K562 (cell line): ENCODE measurements around the gene PMIS2. TPM values are rescaled to one million over a fixed set of nuclear protein-coding genes. Genes with fewer than 3 reads are reported as not detected.

ENCODE experiments used
- C11orf30 ChIP-seq: fragments of 450-650 bp; IDR thresholded peaks from 2 replicates; pipeline ENCODE4 v1.6.1; 2016; ENCODE audit warnings: low read depth, mild to moderate bottlenecking
- CREM ChIP-seq: IDR thresholded peaks from 2 replicates; pipeline ENCODE4 v1.6.1; 2014; ENCODE audit warnings: antibody characterized with exemption, low read depth
- EHMT2 ChIP-seq: fragments of 450-650 bp; IDR thresholded peaks from 2 replicates; pipeline ENCODE4 v1.6.1; 2018; ENCODE audit warnings: antibody characterized with exemption
- ESRRA ChIP-seq: fragments of 450-650 bp; IDR thresholded peaks from 2 replicates; pipeline ENCODE4 v1.6.1; 2014; ENCODE audit warnings: low read depth, mild to moderate bottlenecking, moderate library complexity, borderline replicate concordance
- GABPB1 ChIP-seq: sonication (generic); formaldehyde crosslinking; IDR thresholded peaks from 2 replicates; pipeline ENCODE4 v1.8.0; 2022; ENCODE audit warnings: mild to moderate bottlenecking, missing genetic modification reagents
- KDM4B ChIP-seq, 2 experiments: fragments of 450-650 bp in 1 of 2; sonication (generic) in 1 of 2; IDR thresholded peaks; 2 replicates each; pipeline ENCODE4 v1.6.1; 2016 to 2017; ENCODE audit warnings: borderline replicate concordance in 2 of 2, antibody characterized with exemption in 1 of 2, low read depth in 1 of 2, mild to moderate bottlenecking in 1 of 2
- L3MBTL2 ChIP-seq: fragments of 450-650 bp; IDR thresholded peaks from 2 replicates; pipeline ENCODE4 v1.6.1; 2016; ENCODE audit warnings: mild to moderate bottlenecking, moderate library complexity
- MTA3 ChIP-seq: fragments of 450-650 bp; formaldehyde crosslinking; IDR thresholded peaks from 2 replicates; pipeline ENCODE4 v1.6.1; 2017; ENCODE audit warnings: mild to moderate bottlenecking, borderline replicate concordance
- NFIC ChIP-seq: fragments of 450-650 bp; IDR thresholded peaks from 2 replicates; pipeline ENCODE4 v1.6.1; 2017; ENCODE audit warnings: mild to moderate bottlenecking, inconsistent platforms
- NFRKB ChIP-seq: fragments of 450-650 bp; IDR thresholded peaks from 2 replicates; pipeline ENCODE4 v1.6.1; 2016; ENCODE audit warnings: low read depth
- NRF1 ChIP-seq, 2 experiments: fragments of 450-650 bp; IDR thresholded peaks in 1 of 2; conservative IDR thresholded peaks in 1 of 2; 2 replicates each; pipeline ENCODE4 v1.6.1; 2014; ENCODE audit warnings: mild to moderate bottlenecking in 2 of 2
- POLR2B ChIP-seq: fragments of 450-650 bp; IDR thresholded peaks from 2 replicates; pipeline ENCODE4 v1.6.1; 2018; ENCODE audit warnings: low read depth; ENCODE audit not compliant: partially characterized antibody
- PTRF ChIP-seq: fragments of 450-650 bp; IDR thresholded peaks from 2 replicates; pipeline ENCODE4 v1.6.1; 2016; ENCODE audit warnings: mild to moderate bottlenecking, missing genetic modification characterization, missing compliant biosample characterization
- RBM17 ChIP-seq: fragments of 200-400 bp; formaldehyde crosslinking; IDR thresholded peaks from 2 replicates; pipeline ENCODE4 v1.6.1; 2017; ENCODE audit warnings: low read depth, mild to moderate bottlenecking, low read length, borderline replicate concordance
- SAP30 ChIP-seq: fragments of 200-600 bp; sonication (generic); IDR thresholded peaks from 2 replicates; pipeline ENCODE4 v1.6.1; 2012; ENCODE audit warnings: borderline replicate concordance, low read depth, mild to moderate bottlenecking, moderate library complexity, low read length, control low read depth, inconsistent platforms; ENCODE audit not compliant: insufficient read depth, poor library complexity, severe bottlenecking
- SUPT5H ChIP-seq: fragments of 450-650 bp; IDR thresholded peaks from 2 replicates; pipeline ENCODE4 v1.6.1; 2016
- ZKSCAN1 ChIP-seq: fragments of 150-350 bp; IDR thresholded peaks from 2 replicates; pipeline ENCODE4 v1.6.1; 2016; ENCODE audit warnings: low read depth, low read length
- polyA plus RNA-seq, 8 experiments: library from polyadenylated mRNA; depleted of rRNA in 4 of 8; stranded (reverse) in 5 of 8; unstranded in 3 of 8; fragments of >200 nt; fragmentation: Nextera tagmentation in 2 of 8; fragmentation: Illumina TruSeq in 1 of 8; extraction: Ambion mirVana in 2 of 8; extraction: Trizol in 1 of 8; gene quantifications; 2 replicates each; pipeline versions ENCODE4 v1.2.1 to v1.2.3, GENCODE V29; 2011 to 2014; ENCODE audit warnings: inconsistent platforms in 1 of 8, missing spikeins in 1 of 8
- total RNA-seq, 7 experiments: library from RNA; depleted of rRNA in 6 of 7; stranded (reverse); fragments of >200 nt in 6 of 7; fragmentation: Illumina TruSeq in 2 of 7; extraction: Trizol in 2 of 7; gene quantifications; 2 replicates each; pipeline versions ENCODE4 v1.2.1 to v1.2.3, GENCODE V29; 2011 to 2021; ENCODE audit warnings: low replicate concordance in 1 of 7
- TF ChIP-seq, protein P1 (sequence below): fragments of 450-650 bp; formaldehyde crosslinking; IDR thresholded peaks from 2 replicates; pipeline ENCODE4 v1.4.0; 2020; ENCODE audit warnings: mild to moderate bottlenecking, moderate library complexity
- TF ChIP-seq, protein P2 (sequence below), 2 experiments: fragments of 450-650 bp; formaldehyde crosslinking in 1 of 2; IDR thresholded peaks; 2 replicates each; pipeline versions ENCODE4 v1.4.0 to v1.6.1; 2014 to 2020; ENCODE audit warnings: mild to moderate bottlenecking in 2 of 2, borderline replicate concordance in 1 of 2, low read depth in 1 of 2

The PMIS2 gene
- total and polyA plus RNA-seq, 9 of the 15 experiments (the other 6 are each of a cell fraction or from before 2014, with no cell fraction given) = not detected

DNA sequence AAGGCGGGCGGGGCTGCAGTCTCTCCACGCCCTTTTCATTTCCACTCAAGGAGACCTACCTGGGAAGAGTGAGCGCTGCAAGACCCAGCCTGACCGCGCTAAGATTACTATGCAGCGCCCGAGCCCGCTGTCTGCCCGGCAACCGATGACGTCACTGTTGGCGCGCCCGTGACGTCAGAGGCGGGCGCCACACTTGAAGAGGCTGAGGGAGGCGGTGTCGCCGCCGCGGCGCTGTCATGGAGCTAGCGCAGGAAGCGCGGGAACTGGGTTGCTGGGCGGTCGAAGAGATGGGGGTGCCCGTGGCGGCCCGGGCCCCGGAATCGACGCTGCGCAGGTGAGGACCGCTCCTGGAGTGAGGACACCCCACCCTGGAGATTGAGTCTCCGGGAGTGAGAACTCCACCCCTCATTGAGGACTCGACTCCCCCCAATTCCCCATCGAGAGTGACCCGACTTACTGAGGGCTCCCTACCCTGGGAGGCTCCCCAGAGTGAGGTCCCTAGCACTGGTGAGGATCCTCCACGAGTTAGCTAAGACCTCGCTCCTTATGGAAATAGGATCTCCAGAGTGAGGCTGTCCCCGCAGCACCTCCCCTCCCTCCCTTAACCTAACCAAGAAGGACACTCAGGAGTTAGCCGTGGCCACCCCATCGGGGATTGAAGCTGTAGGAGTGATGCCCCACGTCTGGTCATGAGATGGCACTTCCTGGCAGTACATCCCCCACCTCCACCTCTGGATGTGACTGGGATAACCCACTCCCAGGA is 26.8 kb downstream of the PMIS2 start, which contains the start of gene HAUS5 (continued):
- TF ChIP-seq SUPT5H (peak; percentile 85), SAP30 (peak; percentile 90), NFRKB (peak; percentile 57; the same call in 1 of the 2 replicates), NFIC (peak; percentile 23; the same call in 1 of the 2 replicates), MTA3 (peak; percentile 57; the same call in 1 of the 2 replicates), GABPB1 (CRISPR knock-in tag) (peak; percentile 73; the same call in 1 of the 2 replicates), PTRF (no peak), C11orf30 (peak; percentile 91), NRF1 (conservative IDR thresholded peaks at IDR 0.05 in 1 of 2, IDR thresholded peaks at IDR 0.05 in 1 of 2) (peak; percentile 73 to 80), ESRRA (peak; percentile 52), RBM17 (no peak), POLR2B (peak; percentile 55), ZKSCAN1 (peak; percentile 75; the same call in 1 of the 2 replicates), CREM (peak; percentile 100), EHMT2 (no peak), L3MBTL2 (peak; percentile 84), KDM4B (IDR thresholded peaks at IDR 0.05; ENCODE audit: borderline replicate concordance in 2 of 2, low read depth in 1 of 2) (0 out of 4 replicates have a peak, but pooled peaks of 1 of the 2 experiments have one; percentile 68)
- TF ChIP-seq, protein P1, sequence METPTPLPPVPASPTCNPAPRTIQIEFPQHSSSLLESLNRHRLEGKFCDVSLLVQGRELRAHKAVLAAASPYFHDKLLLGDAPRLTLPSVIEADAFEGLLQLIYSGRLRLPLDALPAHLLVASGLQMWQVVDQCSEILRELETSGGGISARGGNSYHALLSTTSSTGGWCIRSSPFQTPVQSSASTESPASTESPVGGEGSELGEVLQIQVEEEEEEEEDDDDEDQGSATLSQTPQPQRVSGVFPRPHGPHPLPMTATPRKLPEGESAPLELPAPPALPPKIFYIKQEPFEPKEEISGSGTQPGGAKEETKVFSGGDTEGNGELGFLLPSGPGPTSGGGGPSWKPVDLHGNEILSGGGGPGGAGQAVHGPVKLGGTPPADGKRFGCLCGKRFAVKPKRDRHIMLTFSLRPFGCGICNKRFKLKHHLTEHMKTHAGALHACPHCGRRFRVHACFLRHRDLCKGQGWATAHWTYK (CRISPR knock-in tag) = peak; percentile 58; the same call in 1 of the 2 replicates
- TF ChIP-seq, protein P2, sequence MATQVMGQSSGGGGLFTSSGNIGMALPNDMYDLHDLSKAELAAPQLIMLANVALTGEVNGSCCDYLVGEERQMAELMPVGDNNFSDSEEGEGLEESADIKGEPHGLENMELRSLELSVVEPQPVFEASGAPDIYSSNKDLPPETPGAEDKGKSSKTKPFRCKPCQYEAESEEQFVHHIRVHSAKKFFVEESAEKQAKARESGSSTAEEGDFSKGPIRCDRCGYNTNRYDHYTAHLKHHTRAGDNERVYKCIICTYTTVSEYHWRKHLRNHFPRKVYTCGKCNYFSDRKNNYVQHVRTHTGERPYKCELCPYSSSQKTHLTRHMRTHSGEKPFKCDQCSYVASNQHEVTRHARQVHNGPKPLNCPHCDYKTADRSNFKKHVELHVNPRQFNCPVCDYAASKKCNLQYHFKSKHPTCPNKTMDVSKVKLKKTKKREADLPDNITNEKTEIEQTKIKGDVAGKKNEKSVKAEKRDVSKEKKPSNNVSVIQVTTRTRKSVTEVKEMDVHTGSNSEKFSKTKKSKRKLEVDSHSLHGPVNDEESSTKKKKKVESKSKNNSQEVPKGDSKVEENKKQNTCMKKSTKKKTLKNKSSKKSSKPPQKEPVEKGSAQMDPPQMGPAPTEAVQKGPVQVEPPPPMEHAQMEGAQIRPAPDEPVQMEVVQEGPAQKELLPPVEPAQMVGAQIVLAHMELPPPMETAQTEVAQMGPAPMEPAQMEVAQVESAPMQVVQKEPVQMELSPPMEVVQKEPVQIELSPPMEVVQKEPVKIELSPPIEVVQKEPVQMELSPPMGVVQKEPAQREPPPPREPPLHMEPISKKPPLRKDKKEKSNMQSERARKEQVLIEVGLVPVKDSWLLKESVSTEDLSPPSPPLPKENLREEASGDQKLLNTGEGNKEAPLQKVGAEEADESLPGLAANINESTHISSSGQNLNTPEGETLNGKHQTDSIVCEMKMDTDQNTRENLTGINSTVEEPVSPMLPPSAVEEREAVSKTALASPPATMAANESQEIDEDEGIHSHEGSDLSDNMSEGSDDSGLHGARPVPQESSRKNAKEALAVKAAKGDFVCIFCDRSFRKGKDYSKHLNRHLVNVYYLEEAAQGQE (IDR thresholded peaks at IDR 0.05; ENCODE audit: borderline replicate concordance) = no peak
- TF ChIP-seq, protein P2 (CRISPR knock-in tag; IDR thresholded peaks at IDR 0.05; ENCODE audit: low read depth) = 0 out of 2 replicates have a peak, but pooled peaks have one; percentile 51
